Measurements from ENCODE around the gene SREBF2. TPM values are rescaled to one million over a fixed set of nuclear protein-coding genes. Genes with fewer than 3 reads are reported as not detected.

The SREBF2 gene
- total and polyA plus RNA-seq, 2 donors from 2014 or later = 49.2 to 71.4 TPM

- no peak for FAIRE-seq
- no peak overlapping the region for H3K9ac ChIP-seq (ENCODE audit: low read length in 3 of 3)
- TF ChIP-seq CTCF (IDR thresholded peaks at IDR 0.05; ENCODE audit: borderline replicate concordance, extremely low read depth, insufficient read depth) = no peak
- no peaks in the 10 kb centered on the region for H3K36me3 ChIP-seq (ENCODE audit: control insufficient read depth in 2 of 3, insufficient read depth in 3 of 3, low read length in 3 of 3)
- H3K9me3 ChIP-seq (ENCODE audit: control insufficient read depth in 2 of 3, insufficient read depth in 1 of 3, low read length in 3 of 3) = no peaks in the 10 kb centered on the region
- peaks cover 28% of the 10 kb centered on the region for H3K27me3 ChIP-seq (ENCODE audit: control insufficient read depth, insufficient read depth, low read length)
- intact Hi-C loops (cut with DNase I) = no loop called here
- peaks cover 0 to 12% (median 0%) of the 10 kb centered on the region in 3 donors for H3K4me1 ChIP-seq (ENCODE audit: control insufficient read depth in 2 of 3, insufficient read depth in 2 of 3, low read depth in 1 of 3, low read length in 3 of 3)
- no peak for DNase-seq
- no peak overlapping the region for H3K4me3 ChIP-seq (ENCODE audit: low read length in 3 of 3)
- H3K27ac ChIP-seq (ENCODE audit: low read depth in 2 of 2, low read length in 2 of 2) = no peak overlapping the region
Observed at GRCh38 chr22:41911001-41911611, 78.2 kb downstream of the SREBF2 start.

GRCh38 chr22:41912338-41913039, 79.6 kb downstream of the SREBF2 start:
- no peak overlapping the region for H3K9ac ChIP-seq (ENCODE audit: low read length in 3 of 3)
- H3K36me3 ChIP-seq (ENCODE audit: control insufficient read depth in 2 of 3, insufficient read depth in 3 of 3, low read length in 3 of 3) = no peaks in the 10 kb centered on the region
- TF ChIP-seq CTCF (IDR thresholded peaks at IDR 0.05; ENCODE audit: borderline replicate concordance, extremely low read depth, insufficient read depth) = no peak
- H3K4me3 ChIP-seq (ENCODE audit: low read length in 3 of 3) = no peak overlapping the region
- intact Hi-C loops (cut with DNase I) = no loop called here
- peaks cover 31% of the 10 kb centered on the region for H3K27me3 ChIP-seq (ENCODE audit: control insufficient read depth, insufficient read depth, low read length)
- FAIRE-seq (no peak), DNase-seq (no peak)
- peaks cover 0 to 12% (median 0%) of the 10 kb centered on the region in 3 donors for H3K4me1 ChIP-seq (ENCODE audit: control insufficient read depth in 2 of 3, insufficient read depth in 2 of 3, low read depth in 1 of 3, low read length in 3 of 3)
- H3K9me3 ChIP-seq (ENCODE audit: control insufficient read depth in 2 of 3, insufficient read depth in 1 of 3, low read length in 3 of 3) = no peaks in the 10 kb centered on the region
- no peak overlapping the region for H3K27ac ChIP-seq (ENCODE audit: low read depth in 2 of 2, low read length in 2 of 2)

- Histone ChIP-seq H3K9me3 (ENCODE audit: control insufficient read depth in 2 of 3, insufficient read depth in 1 of 3, low read length in 3 of 3) (no peaks in the 10 kb centered on the region), H3K4me3 (ENCODE audit: low read length in 3 of 3) (no peak overlapping the region), H3K9ac (ENCODE audit: low read length in 3 of 3) (no peak overlapping the region), H3K27ac (ENCODE audit: low read depth in 2 of 2, low read length in 2 of 2) (no peak overlapping the region), H3K27me3 (ENCODE audit: control insufficient read depth, insufficient read depth, low read length) (peaks cover 31% of the 10 kb centered on the region), H3K4me1 (ENCODE audit: control insufficient read depth in 2 of 3, insufficient read depth in 2 of 3, low read depth in 1 of 3, low read length in 3 of 3) (peaks cover 0 to 12% (median 0%) of the 10 kb centered on the region in 3 donors), H3K36me3 (ENCODE audit: control insufficient read depth in 2 of 3, insufficient read depth in 3 of 3, low read length in 3 of 3) (no peaks in the 10 kb centered on the region)
- DNase-seq (no peak), FAIRE-seq (no peak)
- intact Hi-C loops (cut with DNase I) = no loop called here
- no peak for TF ChIP-seq CTCF (IDR thresholded peaks at IDR 0.05; ENCODE audit: borderline replicate concordance, extremely low read depth, insufficient read depth)
Observed at GRCh38 chr22:41913040-41913719, 80.3 kb downstream of the SREBF2 start.

All from kidney (tissue), 14 donors.